HCT116 (cell line): ENCODE measurements around the gene PARVA. TPM values are rescaled to one million over a fixed set of nuclear protein-coding genes. Genes with fewer than 3 reads are reported as not detected.

ENCODE experiments used
- ATAC-seq: fragments of 200-7000 bp; cut with Tn5 transposase; 2 replicates; pipeline ENCODE4 v1.9.1; 2020; ENCODE audit warnings: mild to moderate bottlenecking, moderate library complexity
- BruUV-seq: library from RNA; stranded (reverse); fragments of 400-500 nt; replicated peaks from 2 replicates; lab custom pipeline; 2021; lab: Mats Ljungman, UMichigan
- CTCF ChIA-PET: fragments of 300-600 bp; sonication (Branson Sonifier 250); formaldehyde crosslinking; loops from one replicate; lab custom pipeline; 2021; ENCODE audit warnings: antibody characterized with exemption; lab: Charles Lee
- POLR2A ChIA-PET: fragments of 300-600, 350-600 bp; sonication (Branson Sonifier 250); formaldehyde crosslinking; loops from one replicate; lab custom pipeline; 2021; ENCODE audit warnings: antibody characterized with exemption; lab: Charles Lee
- RAD21 ChIA-PET, 2 experiments: fragments of 300-600 bp; sonication (Branson Sonifier 250); formaldehyde crosslinking; loops; one replicate each; lab custom pipeline; 2023; ENCODE audit warnings: low total read pairs in 2 of 2; ENCODE audit not compliant: uncharacterized antibody in 2 of 2, unreplicated experiment in 2 of 2, low non-redundant PET in 1 of 2; lab: Charles Lee
- DNase-seq: peaks from one replicate; pipeline ENCODE4 v3.0.0-alpha.2; 2010; ENCODE audit warnings: low read depth, low spot score
- H2AFZ ChIP-seq: fragments of 200-600 bp; shearing (Covaris generic), sonication (generic); 2 replicates; pipeline ENCODE4 v1.6.1; 2017; ENCODE audit warnings: low read depth, mixed run types, mixed read lengths, antibody characterized with exemption, low read length; ENCODE audit not compliant: poor library complexity, severe bottlenecking
- H3K27ac ChIP-seq: 2 replicates; pipeline ENCODE4 v1.5.1; 2012; ENCODE audit warnings: low read depth, low read length
- H3K27me3 ChIP-seq: fragments of 200-600 bp; sonication (generic); 2 replicates; pipeline ENCODE4 v1.6.1; 2016; ENCODE audit warnings: mixed run types, low read length, mixed read lengths; ENCODE audit not compliant: insufficient read depth
- H3K36me3 ChIP-seq, 2 experiments: fragments of 200-500 bp in 1 of 2; fragments of 200-600 bp in 1 of 2; sonication (Bioruptor generic) in 1 of 2; sonication (generic) in 1 of 2; 2 replicates each; pipeline versions ENCODE4 v1.5.1 to v1.6.1; 2014 to 2016; ENCODE audit warnings: low read length in 2 of 2, inconsistent platforms in 1 of 2, mixed read lengths in 1 of 2, mixed run types in 1 of 2; ENCODE audit not compliant: insufficient read depth in 2 of 2, control insufficient read depth in 1 of 2
- H3K4me1 ChIP-seq, 2 experiments: fragments of 200-600 bp in 1 of 2; sonication (generic) in 1 of 2; 2 replicates each; pipeline versions ENCODE4 v1.5.1 to v1.6.1; 2012 to 2017; ENCODE audit warnings: low read length in 2 of 2, inconsistent platforms in 1 of 2, mild to moderate bottlenecking in 1 of 2, mixed read lengths in 1 of 2, mixed run types in 1 of 2, moderate library complexity in 1 of 2; ENCODE audit not compliant: insufficient read depth in 2 of 2, control insufficient read depth in 1 of 2
- H3K4me2 ChIP-seq: fragments of 200-600 bp; sonication (generic); 2 replicates; pipeline ENCODE4 v1.6.1; 2017; ENCODE audit warnings: mixed run types, low read length, mixed read lengths
- H3K4me3 ChIP-seq, 2 experiments: fragments of 200-600 bp in 1 of 2; sonication (generic) in 1 of 2; replicated peaks in 1 of 2; 2 replicates each; pipeline ENCODE4 v1.5.1; 2011 to 2016; ENCODE audit warnings: low read length in 2 of 2, control low read depth in 1 of 2, low read depth in 1 of 2, mild to moderate bottlenecking in 1 of 2, mixed read lengths in 1 of 2, mixed run types in 1 of 2
- H3K79me2 ChIP-seq: fragments of 200-600 bp; sonication (generic); 2 replicates; pipeline ENCODE4 v1.6.1; 2017; ENCODE audit warnings: mild to moderate bottlenecking, mixed run types, low read length, moderate library complexity, mixed read lengths; ENCODE audit not compliant: insufficient read depth
- H3K9ac ChIP-seq: fragments of 200-600 bp; sonication (generic); 2 replicates; pipeline ENCODE4 v1.6.1; 2016; ENCODE audit warnings: low read length, mixed read lengths
- H3K9me2 ChIP-seq: fragments of 200-600 bp; sonication (generic), shearing (Covaris generic); 2 replicates; pipeline ENCODE4 v1.6.1; 2017; ENCODE audit warnings: mixed run types, mild to moderate bottlenecking, moderate library complexity; ENCODE audit not compliant: insufficient read depth
- H3K9me3 ChIP-seq, 2 experiments: fragments of 200-500 bp in 1 of 2; fragments of 200-600 bp in 1 of 2; sonication (Bioruptor generic) in 1 of 2; sonication (generic) in 1 of 2; 2 replicates each; pipeline ENCODE4 v1.6.1; 2014 to 2017; ENCODE audit warnings: low read length in 2 of 2, mixed read lengths in 2 of 2, inconsistent platforms in 1 of 2, low read depth in 1 of 2, mild to moderate bottlenecking in 1 of 2, mixed run types in 1 of 2, moderate library complexity in 1 of 2; ENCODE audit not compliant: control insufficient read depth in 1 of 2, insufficient read depth in 1 of 2
- H4K20me1 ChIP-seq: fragments of 200-600 bp; sonication (generic), shearing (Covaris generic); 2 replicates; pipeline ENCODE4 v1.6.1; 2017; ENCODE audit warnings: mixed run types, mild to moderate bottlenecking, moderate library complexity; ENCODE audit not compliant: insufficient read depth
- CBX3 ChIP-seq: IDR thresholded peaks from 2 replicates; pipeline ENCODE4 v1.6.1; 2012; ENCODE audit warnings: low read depth
- EGR1 ChIP-seq: IDR thresholded peaks from 2 replicates; pipeline ENCODE4 v1.6.1; 2012; ENCODE audit warnings: low read depth
- ELF1 ChIP-seq: IDR thresholded peaks from 2 replicates; pipeline ENCODE4 v1.6.1; 2012; ENCODE audit warnings: low read depth, borderline replicate concordance
- POLR2AphosphoS5 ChIP-seq: IDR thresholded peaks from 2 replicates; pipeline ENCODE4 v1.6.1; 2011; ENCODE audit warnings: mild to moderate bottlenecking, low read depth, low read length, moderate library complexity
- SIN3A ChIP-seq: IDR thresholded peaks from 2 replicates; pipeline ENCODE4 v1.6.1; 2012; ENCODE audit warnings: low read depth
- SP1 ChIP-seq: IDR thresholded peaks from 2 replicates; pipeline ENCODE4 v1.6.1; 2012; ENCODE audit warnings: low read depth
- SRF ChIP-seq: IDR thresholded peaks from 2 replicates; pipeline ENCODE4 v1.6.1; 2012; ENCODE audit warnings: low read depth
- YY1 ChIP-seq: IDR thresholded peaks from 2 replicates; pipeline ENCODE4 v1.6.1; 2011; ENCODE audit warnings: low read length, low read depth, moderate library complexity, mild to moderate bottlenecking; ENCODE audit not compliant: insufficient replicate concordance; ENCODE audit errors: extremely low read depth
- ZNF274 ChIP-seq: fragments of 200-500 bp; sonication (Bioruptor generic); IDR thresholded peaks from 2 replicates; pipeline ENCODE4 v1.6.1; 2014; ENCODE audit warnings: mild to moderate bottlenecking, low read depth, low read length, inconsistent platforms
- intact Hi-C: fragments of 100-400 bp; cut with micrococcal nuclease; formaldehyde crosslinking; loops from 2 replicates; pipeline ENCODE4 v1.10.0; 2022
- total RNA-seq: library from RNA; stranded (reverse); gene quantifications from one replicate; pipeline ENCODE4 v1.2.1, GENCODE V29; 2021; ENCODE audit not compliant: unreplicated experiment
- TF ChIP-seq, protein P1 (sequence below): IDR thresholded peaks from 2 replicates; pipeline ENCODE4 v1.6.1; 2012
- TF ChIP-seq, protein P2 (sequence below): IDR thresholded peaks from 2 replicates; pipeline ENCODE4 v1.6.1; 2011; ENCODE audit warnings: mild to moderate bottlenecking, low read length, moderate library complexity; ENCODE audit not compliant: insufficient replicate concordance; ENCODE audit errors: extremely low read depth

PARVA gene
- total RNA-seq, 1 experiment from 2014 or later, result 18.4 TPM

DNA sequence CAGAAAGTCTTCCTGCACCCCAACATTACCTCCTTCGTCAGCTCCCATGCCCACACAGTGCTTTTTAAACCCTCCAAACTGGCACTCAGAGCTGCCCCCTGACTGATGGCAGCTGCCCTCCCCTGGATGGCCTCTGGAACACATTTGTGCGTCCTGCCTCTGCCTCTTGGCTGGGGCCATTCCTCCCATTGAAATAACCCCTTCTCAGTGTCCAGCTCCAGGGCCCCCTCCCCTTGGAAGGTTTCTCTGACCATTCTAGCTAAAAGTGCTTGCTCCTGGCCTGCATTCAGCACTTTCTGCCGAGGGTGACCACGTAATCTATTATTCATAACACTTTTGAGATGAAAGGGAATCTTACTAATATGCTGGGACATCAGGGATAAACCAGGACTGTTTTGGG lies 130.0 kb downstream of the PARVA start:
- Histone ChIP-seq H3K9ac (no peak overlapping the region), H3K36me3 (no peaks in the 10 kb centered on the region), H3K4me2 (no peak overlapping the region), H3K9me3 (no peaks in the 10 kb centered on the region), H2AFZ (no peak overlapping the region), H4K20me1 (no peaks in the 10 kb centered on the region), H3K27me3 (no peaks in the 10 kb centered on the region), H3K4me1 (peaks cover 0 to 6% of the 10 kb centered on the region in 2 experiments; a peak in 1 of 4 replicates), H3K79me2 (no peaks in the 10 kb centered on the region), H3K9me2 (no peaks in the 10 kb centered on the region), H3K27ac (no peak overlapping the region), H3K4me3 (no peak overlapping the region)
- DNase-seq (no peak), ATAC-seq (no peak)
- no TSS peak for BruUV-seq
- ChIA-PET RAD21 (no interaction called here), CTCF (no interaction called here), POLR2A (no interaction called here)
- intact Hi-C loops, result no loop called here
- TF ChIP-seq ELF1 (no peak), ZNF274 (no peak), EGR1 (no peak), POLR2AphosphoS5 (no peak), CBX3 (no peak), SRF (no peak), SP1 (no peak), SIN3A (no peak), YY1 (no peak)
- TF ChIP-seq, protein P1, sequence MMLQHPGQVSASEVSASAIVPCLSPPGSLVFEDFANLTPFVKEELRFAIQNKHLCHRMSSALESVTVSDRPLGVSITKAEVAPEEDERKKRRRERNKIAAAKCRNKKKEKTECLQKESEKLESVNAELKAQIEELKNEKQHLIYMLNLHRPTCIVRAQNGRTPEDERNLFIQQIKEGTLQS, result no peak
- TF ChIP-seq, protein P2, sequence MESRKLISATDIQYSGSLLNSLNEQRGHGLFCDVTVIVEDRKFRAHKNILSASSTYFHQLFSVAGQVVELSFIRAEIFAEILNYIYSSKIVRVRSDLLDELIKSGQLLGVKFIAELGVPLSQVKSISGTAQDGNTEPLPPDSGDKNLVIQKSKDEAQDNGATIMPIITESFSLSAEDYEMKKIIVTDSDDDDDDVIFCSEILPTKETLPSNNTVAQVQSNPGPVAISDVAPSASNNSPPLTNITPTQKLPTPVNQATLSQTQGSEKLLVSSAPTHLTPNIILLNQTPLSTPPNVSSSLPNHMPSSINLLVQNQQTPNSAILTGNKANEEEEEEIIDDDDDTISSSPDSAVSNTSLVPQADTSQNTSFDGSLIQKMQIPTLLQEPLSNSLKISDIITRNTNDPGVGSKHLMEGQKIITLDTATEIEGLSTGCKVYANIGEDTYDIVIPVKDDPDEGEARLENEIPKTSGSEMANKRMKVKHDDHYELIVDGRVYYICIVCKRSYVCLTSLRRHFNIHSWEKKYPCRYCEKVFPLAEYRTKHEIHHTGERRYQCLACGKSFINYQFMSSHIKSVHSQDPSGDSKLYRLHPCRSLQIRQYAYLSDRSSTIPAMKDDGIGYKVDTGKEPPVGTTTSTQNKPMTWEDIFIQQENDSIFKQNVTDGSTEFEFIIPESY, result no peak
